Mesendoderm (in vitro differentiated cells): ENCODE results near the gene FLT1.

Experiments
- DNase-seq: peaks from one replicate; pipeline ENCODE4 v3.0.0; 2013
- H2AK5ac ChIP-seq: 2 replicates; pipeline ENCODE4 v1.6.1; 2013; ENCODE audit warnings: low read length, inconsistent platforms
- H2BK120ac ChIP-seq: 2 replicates; pipeline ENCODE4 v1.6.1; 2013; ENCODE audit warnings: low read depth, mild to moderate bottlenecking, low read length, moderate library complexity, mixed read lengths
- H2BK15ac ChIP-seq: replicated peaks from 2 replicates; pipeline ENCODE4 v1.6.1; 2013; ENCODE audit warnings: low read depth, mild to moderate bottlenecking, moderate library complexity
- H2BK5ac ChIP-seq: 2 replicates; pipeline ENCODE4 v1.6.1; 2013; ENCODE audit warnings: low read length, inconsistent platforms
- H3K18ac ChIP-seq: 2 replicates; pipeline ENCODE4 v1.6.1; 2013; ENCODE audit warnings: mild to moderate bottlenecking, low read length, mixed read lengths
- H3K23ac ChIP-seq: one replicate; pipeline ENCODE4 v1.6.1; 2013; ENCODE audit warnings: low read length
- H3K27ac ChIP-seq: 2 replicates; pipeline ENCODE4 v1.5.1; 2013; ENCODE audit warnings: low read depth, mild to moderate bottlenecking, inconsistent platforms, low read length, moderate library complexity
- H3K27me3 ChIP-seq: 2 replicates; pipeline ENCODE4 v1.6.1; 2013; ENCODE audit warnings: low read length, control low read depth, mild to moderate bottlenecking, inconsistent platforms; ENCODE audit not compliant: insufficient read depth, poor library complexity
- H3K36me3 ChIP-seq: 2 replicates; pipeline ENCODE4 v1.6.1; 2013; ENCODE audit warnings: low read length, inconsistent platforms; ENCODE audit not compliant: control insufficient read depth, insufficient read depth
- H3K4ac ChIP-seq: one replicate; pipeline ENCODE4 v1.6.1; 2013; ENCODE audit warnings: low read depth, mild to moderate bottlenecking, low read length, moderate library complexity
- H3K4me1 ChIP-seq: 2 replicates; pipeline ENCODE4 v1.6.1; 2013; ENCODE audit warnings: low read depth, low read length, inconsistent platforms; ENCODE audit not compliant: control insufficient read depth
- H3K4me2 ChIP-seq: 2 replicates; pipeline ENCODE4 v1.6.1; 2013; ENCODE audit warnings: low read length
- H3K4me3 ChIP-seq: 2 replicates; pipeline ENCODE4 v1.5.1; 2013; ENCODE audit warnings: mild to moderate bottlenecking, low read length
- H3K56ac ChIP-seq: one replicate; pipeline ENCODE4 v1.6.1; 2013; ENCODE audit warnings: low read length
- H3K79me1 ChIP-seq: 2 replicates; pipeline ENCODE4 v1.6.1; 2013; ENCODE audit warnings: low read length, inconsistent platforms
- H3K79me2 ChIP-seq: 2 replicates; pipeline ENCODE4 v1.6.1; 2013; ENCODE audit warnings: mild to moderate bottlenecking, low read length; ENCODE audit not compliant: control insufficient read depth, insufficient read depth
- H3K9ac ChIP-seq: 2 replicates; pipeline ENCODE4 v1.6.1; 2013; ENCODE audit warnings: low read length, inconsistent platforms
- H4K5ac ChIP-seq: one replicate; pipeline ENCODE4 v1.6.1; 2013; ENCODE audit warnings: low read length
- H4K8ac ChIP-seq: one replicate; pipeline ENCODE4 v1.6.1; 2013; ENCODE audit warnings: low read depth, mild to moderate bottlenecking, control low read depth, low read length, moderate library complexity
- WGBS: extraction: QIAGEN DNeasy Blood & Tissue Kit; methylation state at CpG from one replicate; pipeline ENCODE4 v1.1.7; 2013; ENCODE audit warnings: low lambda C conversion rate, missing lambda C conversion rate; ENCODE audit not compliant: insufficient coverage; ENCODE audit errors: extremely low coverage; 5-methylcytosine and 5-hydroxymethylcytosine counted together

The FLT1 gene

DNA sequence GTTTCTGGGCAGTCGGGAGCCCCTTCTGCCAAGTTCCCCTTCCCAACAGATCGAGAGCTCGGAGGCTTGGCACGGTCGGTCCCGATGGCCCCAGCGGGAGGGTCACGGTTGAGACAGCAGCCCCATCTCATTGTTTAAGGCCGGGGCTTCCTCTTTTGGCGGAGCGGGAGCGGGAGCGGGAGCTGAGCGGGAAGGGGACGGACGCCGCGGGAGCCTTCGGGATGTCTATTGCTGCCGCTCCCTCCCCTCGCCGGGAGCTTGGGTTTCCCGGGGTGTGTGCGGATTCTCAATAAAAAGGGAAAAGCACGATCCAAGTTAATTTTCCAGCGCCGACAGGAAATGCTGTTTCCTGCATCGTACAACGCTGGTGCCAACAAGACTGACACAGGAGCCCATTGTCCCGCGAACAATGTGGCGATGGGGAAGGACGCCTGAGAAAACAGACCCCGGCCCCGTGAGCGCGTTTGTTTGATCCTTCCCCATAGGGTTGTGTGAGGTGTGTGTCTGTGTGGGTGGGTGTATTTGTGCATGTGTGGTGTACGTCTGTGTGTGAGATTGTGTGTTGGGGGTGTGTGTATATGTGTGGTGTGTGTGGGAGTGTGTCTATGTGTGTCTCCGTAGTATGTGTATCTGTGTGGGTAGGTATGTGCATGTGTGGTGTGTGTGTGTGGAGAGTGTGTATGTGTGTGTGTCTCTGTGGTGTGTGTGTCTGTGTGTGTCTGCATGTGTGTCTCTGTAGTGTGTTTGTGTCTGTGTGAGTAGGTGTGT is 36.3 kb upstream of the FLT1 start:
- H3K79me1 ChIP-seq, result no peaks in the 10 kb centered on the region
- no peak overlapping the region for H2BK120ac ChIP-seq
- no peak overlapping the region for H3K18ac ChIP-seq
- H3K56ac ChIP-seq, result peak overlapping the region; percentile 87
- peak overlapping the region; percentile 32 for H3K4me3 ChIP-seq
- no peaks in the 10 kb centered on the region for H3K36me3 ChIP-seq
- H3K4me1 ChIP-seq, result peaks cover 3% of the 10 kb centered on the region
- H3K9ac ChIP-seq, result peak overlapping the region; percentile 72
- H3K79me2 ChIP-seq, result no peaks in the 10 kb centered on the region
- peak overlapping the region; percentile 29 for H3K23ac ChIP-seq
- no peak overlapping the region for H2BK5ac ChIP-seq
- H2AK5ac ChIP-seq, result peak overlapping the region; percentile 6
- H3K27ac ChIP-seq, result no peak overlapping the region
- H2BK15ac ChIP-seq, result no peak overlapping the region
- peaks cover 2% of the 10 kb centered on the region for H3K27me3 ChIP-seq
- no peak overlapping the region for H3K4ac ChIP-seq
- H3K4me2 ChIP-seq, result peak overlapping the region; percentile 93
- no peak overlapping the region for H4K8ac ChIP-seq
- no CpG with 5 or more reads among the region's 39 CpGs for WGBS
- H4K5ac ChIP-seq, result no peak overlapping the region
- DNase-seq, result peak; percentile 77

- Histone ChIP-seq H3K23ac (peak overlapping the region; percentile 29), H4K5ac (no peak overlapping the region), H2BK120ac (no peak overlapping the region), H3K27ac (no peak overlapping the region), H3K9ac (peak overlapping the region; percentile 72), H3K79me2 (no peaks in the 10 kb centered on the region), H3K4ac (no peak overlapping the region), H3K27me3 (peaks cover 2% of the 10 kb centered on the region), H2AK5ac (no peak overlapping the region), H3K79me1 (no peaks in the 10 kb centered on the region), H2BK15ac (no peak overlapping the region), H3K4me1 (peaks cover 3% of the 10 kb centered on the region), H3K36me3 (no peaks in the 10 kb centered on the region), H3K18ac (no peak overlapping the region), H3K56ac (peak overlapping the region; percentile 87), H3K4me3 (peak overlapping the region; percentile 32), H2BK5ac (no peak overlapping the region), H3K4me2 (peak overlapping the region; percentile 93), H4K8ac (no peak overlapping the region)
- WGBS, result no CpG with 5 or more reads among the region's 3 CpGs
- DNase-seq, result no peak
These were observed 35.8 kb upstream of the FLT1 start for GRCh38 chr13:28530729-28531076.

DNA sequence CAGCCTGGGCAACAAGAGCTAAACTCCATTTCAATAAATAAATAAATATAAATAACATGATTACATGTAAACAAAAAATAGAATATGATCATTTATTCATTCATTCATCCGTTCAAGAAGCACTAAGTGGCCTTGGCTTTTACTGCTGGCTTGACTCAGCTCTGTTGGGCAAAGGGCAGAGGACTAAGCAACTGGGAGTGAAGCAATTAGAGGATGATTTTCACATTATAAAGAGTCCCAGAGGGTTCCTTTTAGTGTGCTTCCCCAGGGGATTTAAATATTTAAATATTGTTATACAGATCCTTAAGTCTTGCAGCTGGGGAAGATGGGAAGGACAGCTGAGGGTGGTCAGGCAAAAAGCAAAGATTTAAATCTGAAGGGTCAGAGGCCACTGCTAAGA is 34.9 kb upstream of the FLT1 start:
- H3K18ac ChIP-seq, result no peak overlapping the region
- no peak overlapping the region for H2AK5ac ChIP-seq
- H4K8ac ChIP-seq, result no peak overlapping the region
- DNase-seq, result no peak
- no peak overlapping the region for H3K56ac ChIP-seq
- H3K4me1 ChIP-seq, result peaks cover 3% of the 10 kb centered on the region
- H4K5ac ChIP-seq, result no peak overlapping the region
- no peak overlapping the region for H2BK5ac ChIP-seq
- H3K79me2 ChIP-seq, result no peaks in the 10 kb centered on the region
- peaks cover 2% of the 10 kb centered on the region for H3K27me3 ChIP-seq
- no peaks in the 10 kb centered on the region for H3K36me3 ChIP-seq
- H3K9ac ChIP-seq, result no peak overlapping the region
- no CpG with 5 or more reads among the region's 1 CpG for whole genome bisulfite sequencing
- no peak overlapping the region for H3K23ac ChIP-seq
- H2BK120ac ChIP-seq, result no peak overlapping the region
- no peak overlapping the region for H3K4me3 ChIP-seq
- no peaks in the 10 kb centered on the region for H3K79me1 ChIP-seq
- H3K4me2 ChIP-seq, result no peak overlapping the region
- no peak overlapping the region for H3K4ac ChIP-seq
- no peak overlapping the region for H3K27ac ChIP-seq
- H2BK15ac ChIP-seq, result no peak overlapping the region

DNA sequence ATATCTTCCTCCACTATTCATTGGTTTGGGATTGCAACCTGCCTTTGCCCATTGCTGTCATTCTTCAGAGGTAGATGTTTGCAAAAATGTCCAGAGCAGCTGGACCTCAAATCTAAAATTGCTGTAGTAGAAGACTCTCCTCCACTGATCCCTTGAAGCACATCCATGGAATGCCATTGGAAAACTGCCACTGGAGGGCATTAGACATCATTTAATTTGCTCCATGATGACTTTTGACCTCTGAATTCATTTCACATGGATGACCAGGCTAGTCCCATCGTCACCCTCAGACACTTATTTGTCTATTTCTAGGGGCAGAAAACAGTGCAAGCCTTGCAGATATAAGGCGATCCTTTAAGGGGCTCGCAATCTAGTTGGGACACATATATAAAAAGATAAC is 33.9 kb upstream of the FLT1 start:
- H4K8ac ChIP-seq, result no peak overlapping the region
- H3K4me1 ChIP-seq, result peaks cover 3% of the 10 kb centered on the region
- no peaks in the 10 kb centered on the region for H3K79me2 ChIP-seq
- no peak overlapping the region for H3K23ac ChIP-seq
- H3K56ac ChIP-seq, result no peak overlapping the region
- no CpG with 5 or more reads among the region's 3 CpGs for WGBS
- H3K4ac ChIP-seq, result no peak overlapping the region
- no peak overlapping the region for H2AK5ac ChIP-seq
- no peak overlapping the region for H3K4me3 ChIP-seq
- H3K4me2 ChIP-seq, result no peak overlapping the region
- H2BK15ac ChIP-seq, result no peak overlapping the region
- H2BK120ac ChIP-seq, result no peak overlapping the region
- H3K36me3 ChIP-seq, result no peaks in the 10 kb centered on the region
- no peak overlapping the region for H2BK5ac ChIP-seq
- H3K27me3 ChIP-seq, result peaks cover 2% of the 10 kb centered on the region
- H3K9ac ChIP-seq, result no peak overlapping the region
- no peak for DNase-seq
- no peak overlapping the region for H3K27ac ChIP-seq
- no peak overlapping the region for H4K5ac ChIP-seq
- H3K18ac ChIP-seq, result no peak overlapping the region
- H3K79me1 ChIP-seq, result no peaks in the 10 kb centered on the region

- Histone ChIP-seq H2BK15ac (no peak overlapping the region), H4K8ac (no peak overlapping the region), H2BK120ac (no peak overlapping the region), H2AK5ac (no peak overlapping the region), H3K9ac (no peak overlapping the region), H3K79me2 (no peaks in the 10 kb centered on the region), H3K4me1 (peaks cover 3% of the 10 kb centered on the region), H3K23ac (peak overlapping the region; percentile 85), H3K4me3 (no peak overlapping the region), H3K18ac (no peak overlapping the region), H3K4ac (no peak overlapping the region), H3K79me1 (no peaks in the 10 kb centered on the region), H3K4me2 (no peak overlapping the region), H3K36me3 (no peaks in the 10 kb centered on the region), H3K27me3 (peaks cover 2% of the 10 kb centered on the region), H3K27ac (no peak overlapping the region), H3K56ac (no peak overlapping the region), H4K5ac (no peak overlapping the region), H2BK5ac (no peak overlapping the region)
- no CpG with 5 or more reads among the region's 3 CpGs for WGBS
- DNase-seq, result no peak
These were observed 33.5 kb upstream of the FLT1 start for GRCh38 chr13:28528388-28528787.

GRCh38 chr13:28527629-28528028 is 32.7 kb upstream of the FLT1 start:
- Histone ChIP-seq H3K4ac (no peak overlapping the region), H3K4me1 (peaks cover 3% of the 10 kb centered on the region), H3K23ac (no peak overlapping the region), H3K9ac (no peak overlapping the region), H3K27me3 (no peaks in the 10 kb centered on the region), H3K79me2 (no peaks in the 10 kb centered on the region), H3K36me3 (no peaks in the 10 kb centered on the region), H3K4me3 (no peak overlapping the region), H3K27ac (no peak overlapping the region), H2BK5ac (no peak overlapping the region), H4K5ac (no peak overlapping the region), H2BK15ac (no peak overlapping the region), H2BK120ac (no peak overlapping the region), H3K18ac (no peak overlapping the region), H3K56ac (no peak overlapping the region), H4K8ac (no peak overlapping the region), H3K4me2 (no peak overlapping the region), H2AK5ac (no peak overlapping the region), H3K79me1 (no peaks in the 10 kb centered on the region)
- no peak for DNase-seq
- WGBS, result no CpG with 5 or more reads among the region's 13 CpGs
